ENCODE results near the gene SLC23A2.
"Not testable (repeated sequence)": the region's sequence is repeated elsewhere in the genome, so short reads cannot be mapped to it uniquely, and the experiment has no call there.

GRCh38 chr20:4878099-4878498 is 123.2 kb downstream of the SLC23A2 start:
- TF ChIP-seq, protein P1, sequence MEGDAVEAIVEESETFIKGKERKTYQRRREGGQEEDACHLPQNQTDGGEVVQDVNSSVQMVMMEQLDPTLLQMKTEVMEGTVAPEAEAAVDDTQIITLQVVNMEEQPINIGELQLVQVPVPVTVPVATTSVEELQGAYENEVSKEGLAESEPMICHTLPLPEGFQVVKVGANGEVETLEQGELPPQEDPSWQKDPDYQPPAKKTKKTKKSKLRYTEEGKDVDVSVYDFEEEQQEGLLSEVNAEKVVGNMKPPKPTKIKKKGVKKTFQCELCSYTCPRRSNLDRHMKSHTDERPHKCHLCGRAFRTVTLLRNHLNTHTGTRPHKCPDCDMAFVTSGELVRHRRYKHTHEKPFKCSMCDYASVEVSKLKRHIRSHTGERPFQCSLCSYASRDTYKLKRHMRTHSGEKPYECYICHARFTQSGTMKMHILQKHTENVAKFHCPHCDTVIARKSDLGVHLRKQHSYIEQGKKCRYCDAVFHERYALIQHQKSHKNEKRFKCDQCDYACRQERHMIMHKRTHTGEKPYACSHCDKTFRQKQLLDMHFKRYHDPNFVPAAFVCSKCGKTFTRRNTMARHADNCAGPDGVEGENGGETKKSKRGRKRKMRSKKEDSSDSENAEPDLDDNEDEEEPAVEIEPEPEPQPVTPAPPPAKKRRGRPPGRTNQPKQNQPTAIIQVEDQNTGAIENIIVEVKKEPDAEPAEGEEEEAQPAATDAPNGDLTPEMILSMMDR (IDR thresholded peaks at IDR 0.05; ENCODE audit: insufficient read depth, low read depth, low read length): not testable (repeated sequence)
- not testable (repeated sequence) for TF ChIP-seq EZH2 (IDR thresholded peaks at IDR 0.05; ENCODE audit: insufficient read depth, low read length)

Data from astrocyte (in vitro differentiated cells and primary cell).